Activated CD8-positive, alpha-beta T cell treated with anti-CD3 and anti-CD28 coated beads for 36 hours (primary cell): ENCODE measurements around the gene RBM24. TPM values are rescaled to one million over a fixed set of nuclear protein-coding genes. Genes with fewer than 3 reads are reported as not detected.

ENCODE experiments used
- ATAC-seq: fragments of 200-7000 bp; cut with Tn5 transposase; one replicate; pipeline ENCODE4 v1.10.0; 2021; ENCODE audit warnings: mild to moderate bottlenecking, moderate library complexity
- CTCF ChIA-PET: fragments of 350-600 bp; sonication (Branson Sonifier 250); formaldehyde crosslinking; loops from one replicate; lab custom pipeline; 2021; ENCODE audit warnings: antibody characterized with exemption; lab: Charles Lee
- POLR2A ChIA-PET: fragments of 350-600 bp; sonication (Branson Sonifier 250); formaldehyde crosslinking; loops from one replicate; lab custom pipeline; 2021; ENCODE audit warnings: antibody characterized with exemption; lab: Charles Lee
- DNase-seq: peaks from one replicate; pipeline ENCODE4 v3.0.0-alpha.2; 2020
- H3K27ac Mint-ChIP-seq: one replicate; pipeline ENCODE4 v1.8.0; 2021; ENCODE audit warnings: mild to moderate bottlenecking, mixed read lengths
- H3K27me3 Mint-ChIP-seq: one replicate; pipeline ENCODE4 v1.8.0; 2021; ENCODE audit warnings: mixed read lengths
- H3K36me3 Mint-ChIP-seq: one replicate; pipeline ENCODE4 v1.8.0; 2021; ENCODE audit warnings: low read depth, mixed read lengths
- H3K4me1 Mint-ChIP-seq: one replicate; pipeline ENCODE4 v1.8.0; 2021; ENCODE audit warnings: low read depth, mixed read lengths
- H3K4me3 Mint-ChIP-seq: one replicate; pipeline ENCODE4 v1.8.0; 2021; ENCODE audit warnings: mild to moderate bottlenecking, moderate library complexity, mixed read lengths
- H3K9me3 Mint-ChIP-seq: one replicate; pipeline ENCODE4 v1.8.0; 2021; ENCODE audit warnings: mixed read lengths
- CTCF ChIP-seq: fragments of 200-600 bp; IDR thresholded peaks from one replicate; pipeline ENCODE4 v1.8.0; 2022; ENCODE audit warnings: antibody characterized with exemption, mild to moderate bottlenecking
- intact Hi-C: fragments of 100-400 bp; cut with micrococcal nuclease; formaldehyde crosslinking; loops from one replicate; pipeline ENCODE4 v1.10.0; 2022
- total RNA-seq, 2 experiments: library from RNA; stranded (reverse); gene quantifications; one replicate each; pipeline ENCODE4 v1.2.3, GENCODE V29; 2021

The RBM24 gene
- total RNA-seq, 2 experiments from 2014 or later: not detected

- Mint-ChIP-seq H3K27ac (no peak overlapping the region), H3K4me3 (no peak overlapping the region), H3K4me1 (no peaks in the 10 kb centered on the region), H3K27me3 (peaks cover 1% of the 10 kb centered on the region), H3K36me3 (no peaks in the 10 kb centered on the region), H3K9me3 (peaks cover 3% of the 10 kb centered on the region)
- intact Hi-C loops: no loop called here
- ATAC-seq: no peak
- TF ChIP-seq CTCF: no peak
- no peak for DNase-seq
- ChIA-PET POLR2A (no interaction called here), CTCF (no interaction called here)
These were observed 62.1 kb downstream of the RBM24 start for GRCh38 chr6:17343215-17343614.

Other genes with a start within 250 kb of the RBM24 start
- not detected for gene STMND1, start 179.3 kb upstream of the RBM24 start, total RNA-seq
- gene CAP2, start 112.2 kb downstream of the RBM24 start, total RNA-seq: not detected